COLO668 (cell line): Measurements from ENCODE around the gene SUSD1.

Experiments
- DNase-seq: peaks from one replicate; lab custom pipeline; 2025; ENCODE audit not compliant: unreplicated experiment; lab: John Stamatoyannopoulos, UW

Gene SUSD1

DNA sequence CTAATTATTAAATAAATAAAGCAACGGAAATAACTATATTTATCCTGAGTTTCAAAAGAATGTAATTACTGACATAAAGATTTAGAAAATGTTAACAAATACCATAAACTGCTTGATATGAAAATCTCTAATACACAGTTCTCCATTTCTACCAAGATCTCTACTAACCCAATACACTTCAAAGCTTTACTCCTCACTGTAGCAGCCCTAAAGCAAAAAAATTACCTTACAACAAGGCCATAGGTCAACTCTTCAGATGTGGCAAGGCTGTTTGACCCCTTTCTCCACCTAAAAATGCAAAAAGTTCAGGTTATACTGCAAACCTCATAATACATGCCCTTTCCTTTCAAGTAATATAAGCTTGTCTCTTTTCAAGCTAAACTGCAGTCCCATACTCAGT lies 181.8 kb downstream of the SUSD1 start:
- no peak for DNase-seq

DNA sequence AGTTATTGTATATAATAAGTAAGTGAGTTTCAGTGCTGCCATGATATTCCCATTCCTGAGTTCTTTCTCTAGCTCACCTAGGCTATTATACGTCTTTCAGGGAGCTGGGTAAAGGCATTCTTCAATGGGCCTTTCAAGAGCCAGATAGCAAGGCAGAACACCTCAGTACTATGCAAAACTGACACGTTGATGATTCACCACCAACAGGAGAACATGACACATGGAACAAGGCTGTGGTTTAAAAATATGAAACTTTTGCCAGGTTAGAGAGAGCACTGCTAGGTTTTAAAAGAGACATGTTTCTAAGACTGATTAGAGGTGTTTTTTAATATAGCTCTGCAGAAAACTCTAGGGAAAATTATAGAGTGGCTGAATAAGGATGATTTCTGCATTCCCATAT lies 182.6 kb downstream of the SUSD1 start:
- DNase-seq, result no peak

DNA sequence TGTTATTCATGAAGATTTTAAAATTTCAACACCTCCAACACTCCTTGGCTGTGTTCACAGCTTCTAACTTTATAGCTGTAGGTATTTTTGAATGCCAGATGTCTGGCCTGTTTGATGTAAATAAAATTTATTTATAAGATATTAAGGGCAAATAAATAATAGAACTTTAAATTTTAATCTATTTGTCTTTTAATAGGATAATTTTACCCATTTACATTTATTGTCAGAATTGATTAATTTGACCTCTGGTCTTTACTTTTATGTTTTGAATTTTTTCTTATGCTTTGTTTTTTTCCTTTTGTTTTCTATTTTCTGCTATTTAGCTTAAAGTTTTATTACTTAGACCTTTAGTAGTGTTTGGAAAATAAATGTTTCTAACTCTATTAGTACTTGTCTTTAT lies 183.9 kb downstream of the SUSD1 start:
- DNase-seq, result no peak
